Measurements from ENCODE around the gene PPP1R14C. TPM values are rescaled to one million over a fixed set of nuclear protein-coding genes. Genes with fewer than 3 reads are reported as not detected.

The PPP1R14C gene
- total RNA-seq, 3 donors from 2014 or later: 3.3 to 5.6 TPM; not detected in 1

DNA sequence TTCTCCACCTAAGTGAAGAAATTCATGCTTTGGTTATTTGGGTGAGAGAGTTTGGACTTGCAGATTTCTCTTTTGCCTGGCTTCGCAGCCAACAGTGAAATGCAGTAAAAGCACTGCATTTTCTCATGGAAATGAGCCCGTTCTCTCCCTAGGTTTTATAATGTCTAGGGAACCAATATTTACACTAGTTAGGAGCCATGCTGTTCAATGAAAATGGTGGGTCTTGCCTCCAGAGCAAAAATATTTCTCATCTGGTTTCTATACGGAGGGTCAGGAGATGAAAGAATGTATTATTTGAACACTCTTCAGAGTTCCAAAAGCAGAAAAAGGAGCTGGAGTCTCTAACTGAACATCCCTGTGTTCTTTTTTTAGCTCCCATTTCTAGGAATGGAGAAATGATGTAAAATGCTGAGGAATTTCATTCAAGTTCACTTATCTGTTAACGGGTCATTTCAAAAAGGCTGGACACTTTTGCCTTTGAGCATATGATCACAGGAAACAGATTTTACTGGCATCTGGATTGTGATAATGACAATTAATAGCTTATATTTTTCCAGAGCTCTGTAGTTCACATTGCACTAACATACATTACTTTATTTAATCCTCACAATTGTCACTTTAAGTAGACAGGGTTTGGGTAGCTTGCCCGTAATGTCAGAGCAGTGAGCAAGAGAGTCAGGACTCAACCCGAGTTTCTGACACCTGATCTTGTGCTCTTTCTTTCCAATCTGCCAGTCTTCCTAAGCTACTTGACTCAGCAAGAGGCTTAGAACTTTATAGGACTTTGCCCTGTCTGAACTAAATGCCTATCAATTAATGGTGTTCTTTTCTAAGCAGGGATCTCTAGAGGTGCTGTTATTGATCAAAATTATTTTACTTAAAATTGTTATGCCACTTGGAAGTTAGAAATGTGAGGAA, 78.0 kb downstream of the PPP1R14C start:
- Histone ChIP-seq H3K27me3 (no peaks in the 10 kb centered on the region), H3K9me3 (no peaks in the 10 kb centered on the region), H3K36me3 (no peaks in the 10 kb centered on the region), H3K4me3 (no peak overlapping the region), H3K27ac (no peak overlapping the region), H3K4me1 (no peaks in the 10 kb centered on the region)
- no peak for TF ChIP-seq POLR2AphosphoS5 (IDR thresholded peaks at IDR 0.05)
- intact Hi-C loops (cut with DNase I; ENCODE audit: low total_unique reads): no loop called here
- DNase-seq (ENCODE audit: low spot score in 2 of 2): no peak

GRCh38 chr6:150224820-150225219, 82.0 kb downstream of the PPP1R14C start:
- TF ChIP-seq POLR2AphosphoS5 (IDR thresholded peaks at IDR 0.05) (no peak), POLR2A (IDR thresholded peaks at IDR 0.05) (no peak)
- TF ChIP-seq, protein P1, sequence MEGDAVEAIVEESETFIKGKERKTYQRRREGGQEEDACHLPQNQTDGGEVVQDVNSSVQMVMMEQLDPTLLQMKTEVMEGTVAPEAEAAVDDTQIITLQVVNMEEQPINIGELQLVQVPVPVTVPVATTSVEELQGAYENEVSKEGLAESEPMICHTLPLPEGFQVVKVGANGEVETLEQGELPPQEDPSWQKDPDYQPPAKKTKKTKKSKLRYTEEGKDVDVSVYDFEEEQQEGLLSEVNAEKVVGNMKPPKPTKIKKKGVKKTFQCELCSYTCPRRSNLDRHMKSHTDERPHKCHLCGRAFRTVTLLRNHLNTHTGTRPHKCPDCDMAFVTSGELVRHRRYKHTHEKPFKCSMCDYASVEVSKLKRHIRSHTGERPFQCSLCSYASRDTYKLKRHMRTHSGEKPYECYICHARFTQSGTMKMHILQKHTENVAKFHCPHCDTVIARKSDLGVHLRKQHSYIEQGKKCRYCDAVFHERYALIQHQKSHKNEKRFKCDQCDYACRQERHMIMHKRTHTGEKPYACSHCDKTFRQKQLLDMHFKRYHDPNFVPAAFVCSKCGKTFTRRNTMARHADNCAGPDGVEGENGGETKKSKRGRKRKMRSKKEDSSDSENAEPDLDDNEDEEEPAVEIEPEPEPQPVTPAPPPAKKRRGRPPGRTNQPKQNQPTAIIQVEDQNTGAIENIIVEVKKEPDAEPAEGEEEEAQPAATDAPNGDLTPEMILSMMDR (IDR thresholded peaks at IDR 0.05): no peak
- Histone ChIP-seq H3K4me1 (no peaks in the 10 kb centered on the region), H3K27me3 (no peaks in the 10 kb centered on the region), H3K27ac (no peak overlapping the region), H3K36me3 (no peaks in the 10 kb centered on the region), H3K4me3 (no peak overlapping the region), H3K9me3 (no peaks in the 10 kb centered on the region)
- no peak for DNase-seq (ENCODE audit: low spot score in 2 of 2)
- intact Hi-C loops (cut with DNase I; ENCODE audit: low total_unique reads): no loop called here

- no peak for DNase-seq (ENCODE audit: low spot score in 2 of 2)
- no peak for TF ChIP-seq POLR2A (IDR thresholded peaks at IDR 0.05)
- Histone ChIP-seq H3K36me3 (no peaks in the 10 kb centered on the region), H3K27ac (no peak overlapping the region), H3K27me3 (no peaks in the 10 kb centered on the region), H3K4me3 (no peak overlapping the region), H3K4me1 (no peaks in the 10 kb centered on the region), H3K9me3 (no peaks in the 10 kb centered on the region)
- intact Hi-C loops (cut with DNase I; ENCODE audit: low total_unique reads): no loop called here
Observed at GRCh38 chr6:150227281-150227680, 84.4 kb downstream of the PPP1R14C start.

DNA sequence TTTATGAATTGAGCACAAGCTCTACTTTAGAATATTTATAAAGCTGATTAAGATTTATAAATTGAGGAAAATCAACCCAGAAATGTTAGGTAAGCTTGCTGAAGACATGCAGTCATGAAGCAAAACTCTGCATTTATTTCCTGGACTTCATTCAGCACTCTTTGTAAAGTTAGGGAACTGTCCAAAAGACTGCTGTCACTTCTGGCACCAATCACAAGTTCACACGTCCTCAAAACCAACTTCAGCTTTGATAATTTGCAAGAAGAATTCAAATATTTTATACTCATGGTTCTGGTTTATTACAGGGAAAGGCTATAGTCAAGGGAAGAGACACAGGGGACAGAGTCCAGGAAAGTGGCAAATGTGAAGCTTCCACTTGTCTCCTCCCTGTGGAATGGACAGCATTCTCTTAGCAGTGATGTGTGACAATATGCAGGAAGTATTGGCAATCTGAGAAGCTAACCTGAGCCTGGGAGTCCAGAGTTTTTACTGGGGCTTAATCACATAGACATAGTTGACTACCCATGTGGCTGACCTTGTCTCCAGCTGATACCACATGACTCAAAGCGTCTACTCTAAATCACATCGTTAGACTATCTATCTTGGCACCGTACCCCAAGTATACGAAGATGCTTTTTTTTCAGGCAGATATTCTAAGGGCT, 85.4 kb downstream of the PPP1R14C start:
- DNase-seq (ENCODE audit: low spot score in 2 of 2): no peak
- Histone ChIP-seq H3K4me3 (no peak overlapping the region), H3K9me3 (no peaks in the 10 kb centered on the region), H3K27me3 (no peaks in the 10 kb centered on the region), H3K4me1 (no peaks in the 10 kb centered on the region), H3K36me3 (no peaks in the 10 kb centered on the region), H3K27ac (no peak overlapping the region)
- TF ChIP-seq, protein P1 (IDR thresholded peaks at IDR 0.05): no peak
- TF ChIP-seq POLR2A (IDR thresholded peaks at IDR 0.05): no peak
- no peak for TF ChIP-seq POLR2AphosphoS5 (IDR thresholded peaks at IDR 0.05)
- intact Hi-C loops (cut with DNase I; ENCODE audit: low total_unique reads): no loop called here

GRCh38 chr6:150229436-150230163, 86.8 kb downstream of the PPP1R14C start:
- Histone ChIP-seq H3K4me3 (no peak overlapping the region), H3K4me1 (no peaks in the 10 kb centered on the region), H3K36me3 (no peaks in the 10 kb centered on the region), H3K27me3 (no peaks in the 10 kb centered on the region), H3K9me3 (no peaks in the 10 kb centered on the region), H3K27ac (no peak overlapping the region)
- DNase-seq (ENCODE audit: low spot score in 2 of 2): no peak
- intact Hi-C loops (cut with DNase I; ENCODE audit: low total_unique reads): no loop called here
- no peak for TF ChIP-seq POLR2A (IDR thresholded peaks at IDR 0.05)
- TF ChIP-seq POLR2AphosphoS5 (IDR thresholded peaks at IDR 0.05): no peak
- TF ChIP-seq, protein P1 (IDR thresholded peaks at IDR 0.05): no peak

Measured in breast epithelium (tissue), 4 donors.